Measurements from ENCODE around the gene MTMR11. TPM values are rescaled to one million over a fixed set of nuclear protein-coding genes. Genes with fewer than 3 reads are reported as not detected.

Gene MTMR11
- total and polyA plus RNA-seq, 4 donors: 6.9 to 11.2 (median 8.9) TPM

DNA sequence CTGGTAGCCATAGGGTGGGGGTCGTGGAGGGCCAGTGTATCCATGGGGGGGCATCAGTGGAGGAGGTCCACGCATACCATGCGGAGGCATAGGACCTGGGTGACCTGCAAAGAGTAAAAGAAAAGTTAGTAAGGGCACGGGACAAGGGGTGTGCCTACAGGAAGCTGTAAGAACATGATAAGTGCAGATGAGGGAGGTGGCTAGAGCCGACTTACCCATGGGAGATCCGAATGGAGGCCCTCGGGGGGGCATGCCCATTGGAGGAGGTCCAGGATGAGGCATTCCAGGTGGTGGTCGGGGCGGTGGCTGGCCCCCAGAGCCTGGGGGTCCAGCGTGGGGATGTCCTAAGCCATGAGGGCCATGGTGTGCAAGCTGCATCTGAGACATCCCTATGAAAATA, 13.1 kb downstream of the MTMR11 start:
- no peak overlapping the region for H3K27ac ChIP-seq (ENCODE audit: low read depth in 1 of 2, low read length in 1 of 2)
- no peaks in the 10 kb centered on the region for H3K27me3 ChIP-seq (ENCODE audit: control insufficient read depth in 3 of 3, insufficient read depth in 3 of 3, low read length in 2 of 3)
- no peak overlapping the region for H3K9ac ChIP-seq (ENCODE audit: insufficient read depth in 1 of 2, low read length in 2 of 2)
- DNase-seq: no peak
- TF ChIP-seq, protein P1, sequence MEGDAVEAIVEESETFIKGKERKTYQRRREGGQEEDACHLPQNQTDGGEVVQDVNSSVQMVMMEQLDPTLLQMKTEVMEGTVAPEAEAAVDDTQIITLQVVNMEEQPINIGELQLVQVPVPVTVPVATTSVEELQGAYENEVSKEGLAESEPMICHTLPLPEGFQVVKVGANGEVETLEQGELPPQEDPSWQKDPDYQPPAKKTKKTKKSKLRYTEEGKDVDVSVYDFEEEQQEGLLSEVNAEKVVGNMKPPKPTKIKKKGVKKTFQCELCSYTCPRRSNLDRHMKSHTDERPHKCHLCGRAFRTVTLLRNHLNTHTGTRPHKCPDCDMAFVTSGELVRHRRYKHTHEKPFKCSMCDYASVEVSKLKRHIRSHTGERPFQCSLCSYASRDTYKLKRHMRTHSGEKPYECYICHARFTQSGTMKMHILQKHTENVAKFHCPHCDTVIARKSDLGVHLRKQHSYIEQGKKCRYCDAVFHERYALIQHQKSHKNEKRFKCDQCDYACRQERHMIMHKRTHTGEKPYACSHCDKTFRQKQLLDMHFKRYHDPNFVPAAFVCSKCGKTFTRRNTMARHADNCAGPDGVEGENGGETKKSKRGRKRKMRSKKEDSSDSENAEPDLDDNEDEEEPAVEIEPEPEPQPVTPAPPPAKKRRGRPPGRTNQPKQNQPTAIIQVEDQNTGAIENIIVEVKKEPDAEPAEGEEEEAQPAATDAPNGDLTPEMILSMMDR (IDR thresholded peaks at IDR 0.05; ENCODE audit: control extremely low read depth, extremely low read depth): no peak
- WGBS, 2 donors: 88% methylated on average over 10 of the region's 10 CpGs
- no peaks in the 10 kb centered on the region for H3K9me3 ChIP-seq (ENCODE audit: control insufficient read depth in 4 of 4, insufficient read depth in 3 of 4, low read length in 3 of 4)
- no peak overlapping the region for H3K4me3 ChIP-seq
- ATAC-seq (ENCODE audit: insufficient read depth, low FRiP score): no peak
- H3K4me1 ChIP-seq (ENCODE audit: control insufficient read depth in 5 of 5, insufficient read depth in 5 of 5, low read length in 5 of 5): peaks cover 7 to 21% (median 8%) of the 10 kb centered on the region in 5 donors
- H3K36me3 ChIP-seq (ENCODE audit: control insufficient read depth in 4 of 4, insufficient read depth in 4 of 4, low read length in 4 of 4): peaks cover 22 to 30% (median 25%) of the 10 kb centered on the region in 4 donors

DNA sequence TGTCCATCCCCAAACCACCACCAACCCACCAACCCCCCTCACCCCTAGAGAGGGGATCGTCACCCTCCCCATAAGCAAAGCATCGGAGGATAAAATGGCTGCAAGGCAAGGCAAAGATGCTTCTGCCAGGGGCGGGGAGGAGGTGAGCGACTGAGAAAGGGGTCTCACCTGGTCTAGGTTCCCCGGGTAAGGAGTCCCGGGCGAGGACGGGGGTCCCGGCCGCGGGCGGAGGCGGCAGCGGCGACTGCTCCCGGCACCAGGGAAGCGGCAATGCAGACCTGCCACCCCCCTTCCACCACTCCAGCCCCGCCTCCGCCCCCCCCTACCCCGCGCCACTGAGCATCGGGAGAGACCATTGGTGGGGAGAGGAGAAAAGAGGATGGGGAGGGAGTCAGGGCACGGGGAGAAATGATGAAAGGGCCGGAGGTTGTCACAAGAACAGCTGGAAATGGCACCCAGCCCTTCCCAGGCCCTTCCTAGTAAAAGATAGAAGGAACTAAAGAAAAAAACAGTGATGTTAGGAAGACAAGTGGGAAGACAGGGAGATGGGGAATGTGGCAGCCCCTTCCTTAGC, 19.0 kb downstream of the MTMR11 start, which contains the start of gene SV2A:
Gene SV2A (minus strand): TSS at position 274 of the 574 bp plus-strand sequence. CDS start 4,004 bp downstream, outside the sequence.
- 1 to 2% methylated on average over 15 to 24 of the region's 24 CpGs for WGBS, 2 donors
- Histone ChIP-seq H3K4me3 (peak within 1 kb of the TSS; percentile 19), H3K27me3 (ENCODE audit: control insufficient read depth in 3 of 3, insufficient read depth in 3 of 3, low read length in 2 of 3) (peaks cover 0 to 4% (median 0%) of the 10 kb centered on the region in 3 donors), H3K27ac (ENCODE audit: low read depth in 1 of 2, low read length in 1 of 2) (no peak within 1 kb of the TSS), H3K36me3 (ENCODE audit: control insufficient read depth in 4 of 4, insufficient read depth in 4 of 4, low read length in 4 of 4) (peaks cover 0 to 7% (median under 1%) of the 10 kb centered on the region in 4 donors), H3K4me1 (ENCODE audit: control insufficient read depth in 5 of 5, insufficient read depth in 5 of 5, low read length in 5 of 5) (peaks cover 0 to 19% (median 0%) of the 10 kb centered on the region in 5 donors), H3K9me3 (ENCODE audit: control insufficient read depth in 4 of 4, insufficient read depth in 3 of 4, low read length in 3 of 4) (no peaks in the 10 kb centered on the region), H3K9ac (ENCODE audit: insufficient read depth in 1 of 2, low read length in 2 of 2) (peak within 1 kb of the TSS; percentile 63 to 82)
- ATAC-seq (ENCODE audit: insufficient read depth, low FRiP score) (no peak), DNase-seq (peak; percentile 65 to 74 (median 73))
- TF ChIP-seq, protein P1 (IDR thresholded peaks at IDR 0.05; ENCODE audit: control extremely low read depth, extremely low read depth): no peak

DNA sequence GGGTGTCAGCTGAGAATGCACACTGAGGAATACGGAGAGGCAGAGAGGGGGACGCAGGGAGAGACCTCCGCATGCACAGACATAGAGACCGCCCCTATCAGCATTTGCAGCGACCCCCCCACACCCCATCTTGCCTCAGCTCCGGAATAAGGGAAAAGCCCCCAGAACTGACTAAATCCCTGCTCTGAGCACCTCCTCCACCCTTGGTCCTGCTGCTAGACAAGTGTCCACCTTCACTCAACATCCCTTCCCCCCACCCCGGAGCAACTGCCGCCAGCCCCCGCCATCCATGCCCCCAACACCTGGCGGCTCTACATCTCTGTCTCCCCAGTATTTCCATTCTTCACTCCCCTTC, 19.8 kb downstream of the MTMR11 start:
- peaks cover 0 to 19% (median 0%) of the 10 kb centered on the region in 5 donors for H3K4me1 ChIP-seq (ENCODE audit: control insufficient read depth in 5 of 5, insufficient read depth in 5 of 5, low read length in 5 of 5)
- TF ChIP-seq, protein P1 (IDR thresholded peaks at IDR 0.05; ENCODE audit: control extremely low read depth, extremely low read depth): no peak
- peaks cover 0 to 3% (median 0%) of the 10 kb centered on the region in 4 donors for H3K36me3 ChIP-seq (ENCODE audit: control insufficient read depth in 4 of 4, insufficient read depth in 4 of 4, low read length in 4 of 4)
- no peak for ATAC-seq (ENCODE audit: insufficient read depth, low FRiP score)
- H3K9me3 ChIP-seq (ENCODE audit: control insufficient read depth in 4 of 4, insufficient read depth in 3 of 4, low read length in 3 of 4): no peaks in the 10 kb centered on the region
- no peak overlapping the region for H3K4me3 ChIP-seq
- peaks cover 0 to 4% (median 0%) of the 10 kb centered on the region in 3 donors for H3K27me3 ChIP-seq (ENCODE audit: control insufficient read depth in 3 of 3, insufficient read depth in 3 of 3, low read length in 2 of 3)
- 8 to 16% methylated on average over 10 of the region's 10 CpGs for WGBS, 2 donors
- H3K27ac ChIP-seq (ENCODE audit: low read depth in 1 of 2, low read length in 1 of 2): no peak overlapping the region
- no peak for DNase-seq
- peak overlapping the region in 1 of 2 donors; percentile 30 for H3K9ac ChIP-seq (ENCODE audit: insufficient read depth in 1 of 2, low read length in 2 of 2)
